ENCODE results near the gene CDH4.

DNA sequence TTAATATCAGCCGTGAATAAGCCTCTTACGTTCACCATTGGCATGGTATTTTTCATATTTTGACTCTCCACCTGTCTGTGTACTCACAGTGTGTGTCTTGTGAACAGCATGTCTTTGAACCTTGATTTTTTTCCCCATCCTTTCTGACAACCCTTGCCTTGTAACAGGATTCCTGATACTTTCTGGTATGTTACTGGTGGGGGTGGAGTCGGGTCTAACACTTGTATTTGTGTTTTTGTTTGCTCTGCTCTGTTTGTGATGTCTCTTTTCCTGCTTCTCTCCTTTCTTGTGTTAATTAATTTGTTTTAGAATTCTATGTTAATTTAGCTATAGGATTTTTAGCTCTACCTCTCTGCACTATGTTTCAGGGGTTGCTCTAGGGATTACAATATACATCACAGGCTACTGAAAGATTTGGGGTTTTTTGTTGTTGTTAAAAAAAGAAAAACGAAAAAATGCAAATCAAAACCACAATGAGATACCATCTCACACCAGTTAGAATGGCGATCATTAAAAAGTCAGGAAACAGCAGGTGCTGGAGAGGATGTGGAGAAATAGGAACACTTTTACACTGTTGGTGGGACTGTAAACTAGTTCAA lies 245.1 kb downstream of the CDH4 start:
- TF ChIP-seq, protein P1, sequence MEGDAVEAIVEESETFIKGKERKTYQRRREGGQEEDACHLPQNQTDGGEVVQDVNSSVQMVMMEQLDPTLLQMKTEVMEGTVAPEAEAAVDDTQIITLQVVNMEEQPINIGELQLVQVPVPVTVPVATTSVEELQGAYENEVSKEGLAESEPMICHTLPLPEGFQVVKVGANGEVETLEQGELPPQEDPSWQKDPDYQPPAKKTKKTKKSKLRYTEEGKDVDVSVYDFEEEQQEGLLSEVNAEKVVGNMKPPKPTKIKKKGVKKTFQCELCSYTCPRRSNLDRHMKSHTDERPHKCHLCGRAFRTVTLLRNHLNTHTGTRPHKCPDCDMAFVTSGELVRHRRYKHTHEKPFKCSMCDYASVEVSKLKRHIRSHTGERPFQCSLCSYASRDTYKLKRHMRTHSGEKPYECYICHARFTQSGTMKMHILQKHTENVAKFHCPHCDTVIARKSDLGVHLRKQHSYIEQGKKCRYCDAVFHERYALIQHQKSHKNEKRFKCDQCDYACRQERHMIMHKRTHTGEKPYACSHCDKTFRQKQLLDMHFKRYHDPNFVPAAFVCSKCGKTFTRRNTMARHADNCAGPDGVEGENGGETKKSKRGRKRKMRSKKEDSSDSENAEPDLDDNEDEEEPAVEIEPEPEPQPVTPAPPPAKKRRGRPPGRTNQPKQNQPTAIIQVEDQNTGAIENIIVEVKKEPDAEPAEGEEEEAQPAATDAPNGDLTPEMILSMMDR (IDR thresholded peaks at IDR 0.05), result no peak
- no peak for TF ChIP-seq POLR2A (IDR thresholded peaks at IDR 0.05)

All from ovary (tissue), 3 donors.